Gastroesophageal sphincter (tissue), 4 donors: ENCODE results near the gene VAX1. TPM values are rescaled to one million over a fixed set of nuclear protein-coding genes. Genes with fewer than 3 reads are reported as not detected.

ENCODE experiments used
- ATAC-seq: fragments of 150-250 bp; one replicate; pipeline ENCODE4 v1.9.1; 2016; ENCODE audit warnings: mild to moderate bottlenecking, moderate library complexity
- H3K27ac ChIP-seq, 4 donors: fragments of 200-600 bp; sonication (generic) in 3 of 4; 1 replicate in 3 of 4; 2 replicates in 1 of 4; pipeline ENCODE4 v1.5.1; 2016 to 2019
- H3K27me3 ChIP-seq: fragments of 200-600 bp; sonication (generic); one replicate; pipeline ENCODE4 v1.5.1; 2019
- H3K36me3 ChIP-seq, 2 donors: fragments of 200-600 bp; sonication (generic); one replicate each; pipeline ENCODE4 v1.5.1; 2019; ENCODE audit warnings: control low read depth in 1 of 2
- H3K4me1 ChIP-seq, 3 donors: fragments of 200-600 bp; sonication (generic); 1 replicate in 2 of 3; 2 replicates in 1 of 3; pipeline ENCODE4 v1.5.1; 2016 to 2019; ENCODE audit warnings: control low read depth in 2 of 3
- H3K4me3 ChIP-seq, 2 donors: fragments of 200-600 bp; sonication (generic); one replicate each; pipeline ENCODE4 v1.5.1; 2019; ENCODE audit warnings: mild to moderate bottlenecking in 1 of 2, moderate library complexity in 1 of 2
- H3K9me3 ChIP-seq, 3 donors: fragments of 200-600 bp; sonication (generic); one replicate each; pipeline ENCODE4 v1.5.1; 2017 to 2019; ENCODE audit warnings: control low read depth in 2 of 3
- EP300 ChIP-seq: sonication (generic); formaldehyde crosslinking; IDR thresholded peaks from one replicate; pipeline ENCODE4 v1.6.1; 2017; ENCODE audit warnings: antibody characterized with exemption, mild to moderate bottlenecking
- POLR2A ChIP-seq, 2 donors: fragments of 450-650 bp; IDR thresholded peaks; one replicate each; pipeline ENCODE4 v1.6.1; 2017; ENCODE audit warnings: antibody characterized with exemption in 2 of 2, mild to moderate bottlenecking in 2 of 2, moderate library complexity in 1 of 2
- POLR2AphosphoS5 ChIP-seq: sonication (generic); formaldehyde crosslinking; IDR thresholded peaks from one replicate; pipeline ENCODE4 v1.6.1; 2017; ENCODE audit warnings: antibody characterized with exemption
- WGBS, 2 donors: methylation state at CpG; one replicate each; pipeline ENCODE4 v1.1.5; 2018; ENCODE audit warnings: low coverage in 1 of 2; 5-methylcytosine and 5-hydroxymethylcytosine counted together
- total RNA-seq, 4 donors: library from RNA; depleted of rRNA; stranded (reverse); fragments of >200 nt; gene quantifications; one replicate each; pipeline ENCODE4 v1.1.0, GENCODE V29; 2016
- TF ChIP-seq, protein P1 (sequence below), 4 experiments: fragments of 200-600 bp in 2 of 4; fragments of 450-650 bp in 2 of 4; sonication (generic) in 1 of 4; IDR thresholded peaks; one replicate each; pipeline ENCODE4 v1.5.1; 2017 to 2019; ENCODE audit warnings: antibody characterized with exemption in 4 of 4, mild to moderate bottlenecking in 2 of 4, moderate library complexity in 2 of 4

The VAX1 gene
- total RNA-seq, 4 donors from 2014 or later, result not detected

DNA sequence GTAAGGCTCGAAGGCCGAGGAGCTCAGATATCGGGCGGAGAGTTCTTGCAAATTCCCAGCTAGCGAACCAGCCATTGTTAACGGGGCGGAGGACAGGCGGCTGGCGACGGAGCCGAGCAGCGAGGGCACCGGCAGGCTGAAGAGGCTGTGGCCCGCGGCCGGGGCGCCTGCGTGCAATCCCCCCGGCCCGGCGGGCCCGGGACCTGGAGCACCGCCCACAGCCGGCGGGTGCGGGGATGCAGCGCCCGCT, 4.1 kb downstream of the VAX1 start:
- peaks cover 0 to 64% (median 43%) of the 10 kb centered on the region in 3 donors for H3K4me1 ChIP-seq
- peaks cover 99% of the 10 kb centered on the region for H3K27me3 ChIP-seq

DNA sequence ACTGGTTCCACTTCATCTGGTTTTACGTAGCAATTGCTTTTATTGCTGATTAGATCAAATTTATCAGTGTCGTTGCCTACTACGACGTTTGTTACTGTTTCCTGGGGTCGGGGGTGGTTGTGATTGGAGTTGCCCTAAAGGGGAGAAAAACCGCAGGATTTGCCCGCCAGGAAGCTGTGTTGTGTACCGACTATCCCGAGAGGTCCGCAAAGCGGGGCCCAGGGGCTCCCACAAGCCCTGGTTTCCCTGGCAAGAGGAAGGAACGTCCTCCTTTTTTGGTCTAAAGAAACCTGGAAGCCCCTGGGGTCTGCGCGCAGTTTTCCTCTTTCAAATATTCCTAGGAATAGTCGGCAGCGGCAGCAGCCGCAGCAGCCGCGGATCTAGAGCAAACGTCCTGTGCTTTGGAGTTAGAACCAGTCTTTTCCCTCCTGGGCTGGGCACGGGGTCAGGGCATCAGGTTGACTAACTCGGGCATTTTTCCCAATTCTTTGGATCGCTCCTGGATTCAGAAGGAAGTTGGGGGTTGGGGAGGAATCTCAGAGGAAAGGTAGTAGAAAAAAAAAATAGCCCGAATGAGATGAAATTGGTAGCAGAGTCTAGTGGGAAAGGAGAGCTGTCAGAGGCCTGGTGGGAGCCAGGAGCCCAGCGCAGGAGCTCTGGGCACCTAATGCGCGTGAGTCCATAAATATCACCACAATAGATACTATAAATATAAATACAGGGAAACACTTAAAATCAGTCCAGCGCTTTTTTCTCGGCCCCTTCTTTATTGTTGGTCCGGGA, 4.6 kb downstream of the VAX1 start:
- Histone ChIP-seq H3K4me3 (peak overlapping the region in 1 of 2 donors; percentile 19), H3K4me1 (peaks cover 0 to 59% (median 43%) of the 10 kb centered on the region in 3 donors)
- TF ChIP-seq, protein P1, sequence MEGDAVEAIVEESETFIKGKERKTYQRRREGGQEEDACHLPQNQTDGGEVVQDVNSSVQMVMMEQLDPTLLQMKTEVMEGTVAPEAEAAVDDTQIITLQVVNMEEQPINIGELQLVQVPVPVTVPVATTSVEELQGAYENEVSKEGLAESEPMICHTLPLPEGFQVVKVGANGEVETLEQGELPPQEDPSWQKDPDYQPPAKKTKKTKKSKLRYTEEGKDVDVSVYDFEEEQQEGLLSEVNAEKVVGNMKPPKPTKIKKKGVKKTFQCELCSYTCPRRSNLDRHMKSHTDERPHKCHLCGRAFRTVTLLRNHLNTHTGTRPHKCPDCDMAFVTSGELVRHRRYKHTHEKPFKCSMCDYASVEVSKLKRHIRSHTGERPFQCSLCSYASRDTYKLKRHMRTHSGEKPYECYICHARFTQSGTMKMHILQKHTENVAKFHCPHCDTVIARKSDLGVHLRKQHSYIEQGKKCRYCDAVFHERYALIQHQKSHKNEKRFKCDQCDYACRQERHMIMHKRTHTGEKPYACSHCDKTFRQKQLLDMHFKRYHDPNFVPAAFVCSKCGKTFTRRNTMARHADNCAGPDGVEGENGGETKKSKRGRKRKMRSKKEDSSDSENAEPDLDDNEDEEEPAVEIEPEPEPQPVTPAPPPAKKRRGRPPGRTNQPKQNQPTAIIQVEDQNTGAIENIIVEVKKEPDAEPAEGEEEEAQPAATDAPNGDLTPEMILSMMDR (IDR thresholded peaks at IDR 0.05), result no peak

More for the DNA sequence above, 4.1 kb downstream of the VAX1 start:
- H3K4me3 ChIP-seq, result peak overlapping the region in 1 of 2 donors; percentile 19
- 0 to 20% methylated on average over 2 of the region's 28 CpGs for WGBS, 2 donors
- no peak overlapping the region for H3K27ac ChIP-seq
- no peaks in the 10 kb centered on the region for H3K9me3 ChIP-seq
- no peaks in the 10 kb centered on the region for H3K36me3 ChIP-seq
- ATAC-seq, result no peak
- TF ChIP-seq, protein P1 (IDR thresholded peaks at IDR 0.05), result no peak
- no peak for TF ChIP-seq EP300
- TF ChIP-seq POLR2AphosphoS5, result no peak
- TF ChIP-seq POLR2A (IDR thresholded peaks at IDR 0.05), result no peak

DNA sequence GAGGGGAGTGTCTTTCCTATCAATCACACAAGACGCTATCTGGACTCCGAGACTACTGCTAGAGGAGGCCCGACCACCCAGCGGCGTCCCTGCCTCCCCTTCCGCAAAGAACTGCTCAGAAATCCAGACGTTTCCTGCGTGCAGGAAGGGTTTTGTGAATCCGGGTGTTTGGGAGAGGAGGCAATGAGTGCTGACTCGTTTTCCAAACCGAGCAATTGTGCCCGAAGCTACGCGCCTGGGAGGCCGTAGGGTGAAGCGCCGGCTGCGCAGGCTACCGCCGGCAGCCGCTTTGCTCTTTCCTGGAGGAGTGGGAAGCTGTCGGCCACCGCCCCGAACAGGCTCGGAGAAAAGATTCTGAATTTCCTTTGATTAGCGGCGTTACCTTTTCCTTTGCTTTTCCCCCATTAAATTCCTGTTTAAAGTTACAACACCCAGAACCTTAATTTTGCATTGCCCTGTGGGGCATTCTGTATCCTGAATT, 5.3 kb downstream of the VAX1 start:
- Histone ChIP-seq H3K27me3 (peaks cover 94% of the 10 kb centered on the region), H3K4me1 (peaks cover 0 to 52% (median 38%) of the 10 kb centered on the region in 3 donors), H3K27ac (no peak overlapping the region), H3K4me3 (no peak overlapping the region), H3K36me3 (no peaks in the 10 kb centered on the region), H3K9me3 (no peaks in the 10 kb centered on the region)
- no peak for ATAC-seq
- whole genome bisulfite sequencing, 2 donors, result 2 to 7% methylated on average over 6 to 15 of the region's 27 CpGs
- TF ChIP-seq, protein P1 (IDR thresholded peaks at IDR 0.05), result no peak
- TF ChIP-seq POLR2AphosphoS5, result no peak
- TF ChIP-seq EP300, result no peak
- TF ChIP-seq POLR2A (IDR thresholded peaks at IDR 0.05), result no peak

More for the DNA sequence above, 4.6 kb downstream of the VAX1 start:
- no peak overlapping the region for H3K27ac ChIP-seq
- ATAC-seq, result no peak
- 6 to 9% methylated on average over 11 of the region's 30 CpGs for WGBS, 2 donors
- peaks cover 99% of the 10 kb centered on the region for H3K27me3 ChIP-seq
- H3K9me3 ChIP-seq, result no peaks in the 10 kb centered on the region
- no peaks in the 10 kb centered on the region for H3K36me3 ChIP-seq

DNA sequence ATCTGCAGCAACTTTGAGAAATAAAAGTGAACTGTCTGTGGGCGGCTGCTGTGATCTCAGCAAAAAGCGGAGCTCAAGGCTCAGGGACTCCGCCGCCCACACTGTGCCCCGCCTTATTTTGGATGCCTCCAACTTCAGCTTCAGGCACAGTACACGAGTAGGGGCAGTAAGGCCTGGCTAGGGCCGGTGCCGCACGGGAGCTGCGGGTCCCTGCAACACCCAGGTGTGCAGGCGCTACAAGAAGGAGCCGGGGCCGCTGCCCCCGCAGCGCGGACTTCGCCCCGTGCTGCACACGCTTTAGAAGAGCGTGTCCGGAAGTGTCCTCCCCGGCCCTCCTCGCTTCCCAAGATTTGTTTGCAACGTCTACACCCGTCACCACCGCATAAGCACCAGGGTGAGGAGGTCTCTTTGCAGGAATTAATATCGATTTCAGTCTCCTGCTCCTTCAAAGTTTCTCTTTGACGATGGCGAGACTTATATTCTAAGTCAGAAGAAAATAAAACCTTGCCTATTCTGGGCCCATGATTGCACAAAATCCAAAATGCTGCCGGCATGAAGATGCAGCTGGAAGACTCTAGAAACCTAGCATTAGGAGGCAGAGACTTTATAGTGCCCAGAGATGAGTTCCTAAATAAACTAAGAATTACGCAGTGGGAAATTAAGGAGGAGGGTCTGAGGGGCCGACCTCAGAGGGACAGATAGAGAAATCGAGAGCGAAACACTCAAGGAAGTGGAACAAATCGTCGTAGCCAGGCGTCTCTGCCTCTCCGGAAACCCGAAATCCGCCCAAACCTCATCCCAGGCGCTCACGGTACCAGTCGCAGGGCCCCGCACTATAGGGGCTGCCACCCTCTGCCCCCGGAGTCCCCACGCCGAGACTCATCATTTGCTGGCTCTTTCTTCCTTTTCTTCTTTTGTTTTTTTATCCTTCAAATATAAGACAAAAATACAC, 6.4 kb downstream of the VAX1 start:
- no peak for TF ChIP-seq EP300
- TF ChIP-seq POLR2A (IDR thresholded peaks at IDR 0.05), result no peak
- TF ChIP-seq, protein P1 (IDR thresholded peaks at IDR 0.05), result no peak
- TF ChIP-seq POLR2AphosphoS5, result no peak
- Histone ChIP-seq H3K4me1 (peaks cover 0 to 40% (median 27%) of the 10 kb centered on the region in 3 donors), H3K36me3 (no peaks in the 10 kb centered on the region), H3K4me3 (peak overlapping the region in 1 of 2 donors; percentile 24), H3K27me3 (peaks cover 94% of the 10 kb centered on the region), H3K9me3 (no peaks in the 10 kb centered on the region), H3K27ac (no peak overlapping the region)
- ATAC-seq, result no peak
- WGBS, 2 donors, result 5 to 6% methylated on average over 31 to 35 of the region's 47 CpGs
